NCI-H146 (cell line): ENCODE measurements around the gene DBX2.
"Not testable (repeated sequence)": the region's sequence is repeated elsewhere in the genome, so short reads cannot be mapped to it uniquely, and the experiment has no call there.

ENCODE experiments used
- DNase-seq: peaks from one replicate; lab custom pipeline; 2025; lab: John Stamatoyannopoulos, UW

DBX2 gene

GRCh38 chr12:45050751-45051571, at the start of gene DBX2:
DBX2 (minus strand) TSS chr12:45051099; CDS start chr12:45050927, 172 bp downstream.
- peak; percentile 28 for DNase-seq

GRCh38 chr12:45098766-45099165, 47.9 kb upstream of the DBX2 start:
- no peak for DNase-seq

GRCh38 chr12:45095417-45095816, 44.5 kb upstream of the DBX2 start:
- DNase-seq: not testable (repeated sequence)

GRCh38 chr12:45093051-45093450, 42.2 kb upstream of the DBX2 start:
- DNase-seq: no peak

GRCh38 chr12:45089411-45090075, 38.6 kb upstream of the DBX2 start:
- DNase-seq: no peak

- no peak for DNase-seq
Measured at GRCh38 chr12:45088608-45089007, 37.7 kb upstream of the DBX2 start.

GRCh38 chr12:45084248-45084647, 33.3 kb upstream of the DBX2 start:
- not testable (repeated sequence) for DNase-seq

GRCh38 chr12:45077251-45077650, 26.4 kb upstream of the DBX2 start:
- DNase-seq: no peak

- no peak for DNase-seq
Measured at GRCh38 chr12:45076417-45077026, 25.6 kb upstream of the DBX2 start.

GRCh38 chr12:45075587-45076282, 24.8 kb upstream of the DBX2 start:
- DNase-seq: no peak

- no peak for DNase-seq
Measured at GRCh38 chr12:45065125-45065626, 14.3 kb upstream of the DBX2 start.

- no peak for DNase-seq
Measured at GRCh38 chr12:45060976-45061375, 10.1 kb upstream of the DBX2 start.

GRCh38 chr12:45051572-45052125, 750 bp upstream of the DBX2 start:
- no peak for DNase-seq

- no peak for DNase-seq
Measured at GRCh38 chr12:45049912-45050750, 768 bp downstream of the DBX2 start.

- no peak for DNase-seq
Measured at GRCh38 chr12:45042599-45042998, 8.3 kb downstream of the DBX2 start.

- DNase-seq: no peak
Measured at GRCh38 chr12:45040977-45041376, 9.9 kb downstream of the DBX2 start.

- DNase-seq: no peak
Measured at GRCh38 chr12:45039757-45040156, 11.1 kb downstream of the DBX2 start.

GRCh38 chr12:45034861-45035265, 16.0 kb downstream of the DBX2 start:
- no peak for DNase-seq

- DNase-seq: no peak
Measured at GRCh38 chr12:45017916-45018315, 33.0 kb downstream of the DBX2 start.

- no peak for DNase-seq
Measured at GRCh38 chr12:45014396-45014795, 36.5 kb downstream of the DBX2 start.

GRCh38 chr12:45012749-45013148, 38.1 kb downstream of the DBX2 start:
- no peak for DNase-seq
